Measurements from ENCODE around the gene PITPNB.

- TF ChIP-seq, protein P1, sequence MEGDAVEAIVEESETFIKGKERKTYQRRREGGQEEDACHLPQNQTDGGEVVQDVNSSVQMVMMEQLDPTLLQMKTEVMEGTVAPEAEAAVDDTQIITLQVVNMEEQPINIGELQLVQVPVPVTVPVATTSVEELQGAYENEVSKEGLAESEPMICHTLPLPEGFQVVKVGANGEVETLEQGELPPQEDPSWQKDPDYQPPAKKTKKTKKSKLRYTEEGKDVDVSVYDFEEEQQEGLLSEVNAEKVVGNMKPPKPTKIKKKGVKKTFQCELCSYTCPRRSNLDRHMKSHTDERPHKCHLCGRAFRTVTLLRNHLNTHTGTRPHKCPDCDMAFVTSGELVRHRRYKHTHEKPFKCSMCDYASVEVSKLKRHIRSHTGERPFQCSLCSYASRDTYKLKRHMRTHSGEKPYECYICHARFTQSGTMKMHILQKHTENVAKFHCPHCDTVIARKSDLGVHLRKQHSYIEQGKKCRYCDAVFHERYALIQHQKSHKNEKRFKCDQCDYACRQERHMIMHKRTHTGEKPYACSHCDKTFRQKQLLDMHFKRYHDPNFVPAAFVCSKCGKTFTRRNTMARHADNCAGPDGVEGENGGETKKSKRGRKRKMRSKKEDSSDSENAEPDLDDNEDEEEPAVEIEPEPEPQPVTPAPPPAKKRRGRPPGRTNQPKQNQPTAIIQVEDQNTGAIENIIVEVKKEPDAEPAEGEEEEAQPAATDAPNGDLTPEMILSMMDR (IDR thresholded peaks at IDR 0.05) = no peak
- TF ChIP-seq POLR2AphosphoS5 (IDR thresholded peaks at IDR 0.05; ENCODE audit: insufficient read depth in 1 of 2, low read depth in 1 of 2) (no peak), POLR2A (IDR thresholded peaks at IDR 0.05) (no peak)
Observed at GRCh38 chr22:27827604-27828587, 91.2 kb downstream of the PITPNB start.
